Stimulated activated CD4-positive, alpha-beta T cell treated with anti-CD3 and anti-CD28 coated beads, TNF-alpha, amount 100 ng/mL, for 24 hours (primary cell): ENCODE measurements around the gene MRPL37.
A peak's percentile ranks its signal among the peaks of the same experiment; 100 is the strongest.
"Not testable (repeated sequence)": the region's sequence is repeated elsewhere in the genome, so short reads cannot be mapped to it uniquely, and the experiment has no call there.

Source experiments
- DNase-seq, 3 experiments: peaks; one replicate each; pipeline ENCODE4 v3.0.0-alpha.2; 2020; ENCODE audit warnings: low read depth in 3 of 3

MRPL37 gene

DNA sequence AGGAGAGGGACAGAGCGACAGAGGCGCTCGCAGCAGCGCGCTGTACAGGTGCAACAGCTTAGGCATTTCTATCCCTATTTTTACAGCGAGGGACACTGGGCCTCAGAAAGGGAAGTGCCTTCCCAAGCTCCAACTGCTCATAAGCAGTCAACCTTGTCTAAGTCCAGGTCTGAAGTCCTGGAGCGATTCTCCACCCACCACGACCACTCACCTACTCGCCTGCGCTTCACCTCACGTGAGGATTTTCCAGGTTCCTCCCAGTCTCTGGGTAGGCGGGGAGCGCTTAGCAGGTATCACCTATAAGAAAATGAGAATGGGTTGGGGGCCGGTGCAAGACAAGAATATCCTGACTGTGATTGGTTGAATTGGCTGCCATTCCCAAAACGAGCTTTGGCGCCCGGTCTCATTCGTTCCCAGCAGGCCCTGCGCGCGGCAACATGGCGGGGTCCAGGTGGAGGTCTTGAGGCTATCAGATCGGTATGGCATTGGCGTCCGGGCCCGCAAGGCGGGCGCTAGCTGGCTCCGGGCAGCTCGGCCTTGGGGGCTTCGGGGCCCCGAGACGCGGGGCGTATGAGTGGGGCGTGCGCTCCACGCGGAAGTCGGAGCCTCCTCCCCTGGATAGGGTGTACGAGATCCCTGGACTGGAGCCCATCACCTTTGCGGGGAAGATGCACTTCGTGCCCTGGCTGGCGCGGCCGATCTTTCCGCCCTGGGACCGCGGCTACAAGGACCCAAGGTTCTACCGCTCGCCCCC is at the start of gene MRPL37, which contains the start of gene CYB5RL:
TSS of gene MRPL37 (plus strand) at position 403 of the 754 bp plus-strand sequence. CDS start at position 480, 77 bp downstream.
TSS of gene CYB5RL (minus strand) at position 266 of the 754 bp plus-strand sequence. CDS start 4,414 bp downstream, outside the sequence.
- peak; percentile 78 to 88 (median 87) for DNase-seq

DNA sequence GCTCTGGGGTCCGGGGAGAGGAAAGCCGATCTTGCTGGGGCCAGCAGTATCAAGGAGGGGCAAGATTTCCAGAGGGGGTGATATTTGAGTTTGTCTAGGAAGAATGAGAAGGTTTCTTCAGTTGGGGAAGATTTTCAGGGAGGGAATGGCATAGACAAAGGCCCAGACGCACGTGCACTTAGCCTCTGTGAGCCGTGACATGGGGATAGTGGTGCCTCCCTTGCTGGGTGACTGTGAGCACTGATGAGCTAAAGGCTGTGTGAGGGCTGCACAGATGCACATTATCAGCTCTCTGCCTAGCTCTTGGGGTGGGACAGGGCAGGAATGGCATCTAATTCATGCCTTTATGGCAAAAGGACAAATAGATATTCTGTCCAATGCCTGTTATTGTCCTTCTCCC is 49.0 kb upstream of the MRPL37 start:
- no peak for DNase-seq

DNA sequence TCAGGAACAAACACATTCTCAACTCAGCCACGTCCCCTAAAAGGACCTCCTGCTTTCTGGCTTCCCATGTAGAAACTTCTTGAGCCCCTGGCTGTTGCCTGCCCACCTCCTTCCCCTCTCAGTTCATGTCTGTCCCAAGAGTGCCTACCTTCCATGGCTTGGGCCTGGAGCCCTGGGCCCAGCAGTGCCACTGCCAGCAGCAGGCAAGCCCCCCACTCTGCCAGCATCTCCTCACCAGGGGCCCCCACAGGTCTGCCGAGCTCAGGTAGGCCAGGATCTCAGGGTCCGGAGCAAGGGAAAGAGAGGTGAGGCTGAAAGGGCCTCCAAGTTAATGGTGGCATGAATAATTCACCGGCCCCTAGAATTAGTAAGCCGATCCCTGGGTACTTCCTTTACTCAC is 47.3 kb upstream of the MRPL37 start, which contains the start of gene CDCP2:
TSS of gene CDCP2 (minus strand) at position 305 of the 400 bp plus-strand sequence. CDS start at position 227, 78 bp downstream.
- DNase-seq = no peak

DNA sequence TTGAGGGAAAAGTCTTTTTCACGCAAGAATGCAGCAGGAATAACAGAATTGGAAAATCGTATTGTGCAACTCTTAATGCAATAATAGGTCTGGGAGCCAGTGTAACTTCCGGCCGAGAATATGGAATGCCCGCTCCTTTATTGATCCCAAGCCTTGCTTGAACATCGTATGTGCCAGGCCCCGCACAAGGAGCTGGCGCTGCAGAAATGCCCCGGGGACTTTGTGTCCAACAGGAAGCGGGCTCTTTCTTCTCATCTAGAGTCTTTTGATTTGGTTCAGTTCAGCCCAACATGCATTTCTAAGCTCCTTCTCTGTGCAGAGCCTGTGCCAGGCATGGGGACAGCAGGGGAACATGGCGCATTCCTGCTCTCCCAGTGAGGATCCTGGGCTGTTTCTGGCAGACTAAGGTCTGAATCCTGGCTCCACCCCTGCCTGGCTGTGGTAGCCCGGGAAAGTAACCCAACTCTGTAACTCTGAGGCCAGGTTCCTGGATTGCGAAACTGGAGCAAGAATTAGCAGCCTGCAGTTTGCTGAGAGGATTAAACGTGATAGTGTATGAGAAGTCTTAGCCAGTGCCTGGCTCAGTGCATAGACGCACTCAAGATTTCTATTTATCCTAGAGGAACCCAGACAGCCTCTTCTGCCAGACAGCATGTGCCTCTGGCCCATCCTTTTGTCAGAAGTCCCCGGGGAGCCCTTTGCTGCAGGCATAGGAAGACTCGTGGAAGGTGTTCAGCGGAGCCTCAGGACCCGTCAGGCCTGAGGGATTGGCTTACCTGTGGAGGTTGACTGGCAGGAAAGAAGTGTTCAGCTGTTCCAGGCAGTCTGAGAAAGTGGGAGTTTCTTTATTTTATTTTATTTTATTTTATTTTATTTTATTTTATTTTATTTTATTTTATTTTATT is 46.2 kb upstream of the MRPL37 start:
- DNase-seq = no peak

DNA sequence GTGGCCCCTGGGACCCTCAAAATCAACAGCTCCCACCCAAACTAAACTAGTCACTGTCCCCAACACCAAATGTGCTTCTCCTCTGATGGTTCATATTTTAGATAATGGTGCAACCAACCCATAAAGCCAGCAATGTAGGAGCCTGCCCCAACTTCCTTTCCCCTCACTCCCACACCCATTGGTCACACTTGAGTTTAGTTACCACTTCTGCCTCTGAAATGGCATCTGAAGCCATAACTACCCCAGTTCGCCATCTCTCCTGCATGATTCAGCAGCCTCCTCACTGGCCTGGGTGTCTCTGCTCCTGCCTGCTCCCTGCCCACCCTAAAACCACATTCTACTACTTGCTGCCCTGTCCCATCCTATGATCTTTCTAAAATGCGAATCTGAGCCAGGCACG is 43.8 kb upstream of the MRPL37 start:
- DNase-seq = no peak

DNA sequence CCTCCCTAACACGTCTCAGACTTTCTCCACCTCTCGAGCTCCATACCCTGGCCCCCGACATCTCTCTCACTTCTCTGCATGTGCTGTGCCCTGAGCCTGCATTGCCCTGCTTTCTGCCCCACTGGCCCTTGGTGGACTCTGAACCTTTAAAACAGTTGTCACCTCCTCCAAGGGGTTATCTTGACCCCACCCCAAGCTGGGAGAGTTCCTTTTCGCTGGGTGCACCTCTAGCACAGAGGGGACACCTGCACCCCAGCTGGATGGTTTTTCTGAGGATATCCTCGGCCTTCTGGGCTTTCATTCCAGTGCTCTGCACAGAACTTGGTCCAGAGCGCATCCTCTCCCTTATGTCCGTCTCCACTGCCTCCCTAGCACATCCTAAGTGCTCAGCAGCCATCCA is 43.0 kb upstream of the MRPL37 start:
- no peak for DNase-seq

DNA sequence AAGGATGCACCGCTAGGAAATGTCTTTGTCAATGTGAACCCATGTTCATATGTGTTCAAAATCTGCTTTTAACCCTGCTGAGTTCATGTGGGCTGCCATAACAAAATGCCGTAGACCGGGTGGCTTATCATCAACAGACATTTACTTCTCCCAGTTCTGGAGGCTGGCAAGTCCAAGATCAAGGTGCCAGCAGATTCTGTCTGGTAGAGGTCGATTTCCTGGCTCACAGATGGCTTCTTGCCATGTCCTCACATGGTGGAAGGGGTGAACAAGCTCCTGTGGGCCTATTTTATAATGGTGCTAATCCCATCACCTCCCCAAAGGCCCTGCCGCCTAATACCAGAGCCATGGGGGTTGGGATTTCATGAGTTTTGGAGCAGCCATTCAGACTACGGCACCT is 42.6 kb upstream of the MRPL37 start:
- DNase-seq = no peak

DNA sequence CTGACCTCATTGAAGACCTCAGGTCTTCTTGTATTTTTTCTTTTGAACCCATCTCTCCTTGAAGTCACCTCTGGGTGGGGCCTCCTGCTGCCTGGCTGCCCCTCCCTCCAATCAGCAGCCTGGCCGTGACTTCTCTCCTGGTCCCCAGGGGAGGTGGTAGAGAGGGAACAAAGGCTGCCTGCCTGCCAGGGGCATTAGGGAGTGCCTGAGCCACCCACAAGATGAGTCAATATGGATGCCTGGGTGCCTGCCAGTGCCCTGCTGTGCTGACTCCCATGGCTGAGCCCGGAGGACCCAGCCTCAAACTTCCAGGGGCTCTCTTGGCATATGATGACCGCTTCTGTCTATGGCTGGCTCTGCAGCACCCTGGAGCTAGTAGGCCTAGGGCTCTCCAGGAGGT is 41.9 kb upstream of the MRPL37 start:
- no peak for DNase-seq

DNA sequence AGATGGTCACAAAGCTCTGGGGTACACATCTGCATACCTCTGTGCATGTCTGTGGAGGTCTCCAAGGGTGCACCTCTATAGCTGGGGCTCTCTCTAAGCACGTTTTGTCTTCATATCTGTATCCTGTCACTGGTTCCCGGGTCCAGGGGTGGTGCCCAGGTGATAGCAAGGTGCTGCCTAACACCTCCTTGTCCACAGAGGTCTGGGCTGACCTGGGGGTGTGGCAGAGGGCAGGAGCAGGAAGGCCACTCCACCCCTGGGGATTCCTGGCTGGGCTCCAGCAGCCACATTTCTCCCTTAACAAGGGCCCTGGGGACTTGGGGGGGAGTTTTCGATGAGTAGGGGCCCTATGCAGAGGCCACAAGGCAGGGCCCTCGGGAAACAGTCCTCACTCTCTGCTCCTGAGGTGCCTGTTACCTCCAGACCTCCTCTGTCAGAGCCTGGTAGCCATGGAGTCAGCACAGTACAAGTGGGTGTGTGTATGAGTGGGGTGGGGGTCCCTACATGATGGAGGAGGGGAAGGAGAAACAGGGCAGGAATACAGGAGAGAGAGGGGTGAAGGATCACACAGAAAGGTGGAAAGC is 40.1 kb upstream of the MRPL37 start:
- DNase-seq = no peak

DNA sequence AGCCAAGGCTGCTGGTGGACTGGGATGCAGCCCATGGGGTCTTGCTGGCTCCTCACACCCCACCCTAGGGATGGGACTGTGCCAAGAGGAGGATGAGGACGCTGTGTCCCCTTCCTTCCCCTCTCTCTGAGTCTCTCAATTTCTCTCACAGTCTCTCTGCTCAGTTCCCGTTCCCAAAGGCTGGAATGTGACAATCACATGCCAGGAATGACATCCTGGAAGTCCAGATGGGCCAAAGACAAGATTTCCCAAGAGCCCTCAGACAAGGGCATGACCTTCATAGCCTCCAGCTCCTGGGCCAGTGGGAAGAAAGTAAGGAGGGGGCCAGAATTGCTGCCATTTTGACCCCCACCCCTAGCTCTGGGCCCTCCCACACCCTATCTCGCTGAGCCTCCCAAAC is 39.6 kb upstream of the MRPL37 start:
- no peak for DNase-seq

DNA sequence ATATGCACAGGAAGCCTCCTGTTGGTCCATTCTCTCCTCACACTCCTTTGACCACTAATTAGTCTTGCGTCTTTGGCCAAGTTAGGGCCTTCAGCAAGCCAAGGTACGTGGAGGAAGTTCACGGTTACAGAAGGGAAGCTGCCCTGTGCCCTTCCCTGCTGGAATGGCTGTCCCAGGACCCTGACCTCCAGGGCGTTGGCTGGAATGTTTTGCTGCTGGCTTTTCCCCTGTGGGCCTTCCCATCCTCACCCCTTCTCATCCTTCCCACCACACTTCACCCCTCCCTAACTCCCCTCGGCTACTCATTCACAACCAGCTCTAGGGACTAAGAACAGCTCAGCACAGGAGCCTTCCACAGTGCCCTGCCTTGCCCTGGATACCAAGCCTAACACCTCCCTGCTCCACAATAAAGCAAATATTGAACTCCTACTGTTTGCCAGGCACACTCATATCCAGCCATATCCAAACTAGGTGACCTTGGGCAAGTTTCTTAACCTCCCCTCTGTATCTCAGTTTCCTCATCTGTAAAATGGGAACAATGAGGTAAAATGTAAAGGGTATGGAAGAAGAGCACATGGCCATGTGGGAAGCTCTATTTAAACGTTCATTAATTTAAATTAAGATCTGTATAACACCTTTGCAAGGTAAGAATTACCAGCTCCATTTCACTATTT is 38.3 kb upstream of the MRPL37 start:
- no peak for DNase-seq

DNA sequence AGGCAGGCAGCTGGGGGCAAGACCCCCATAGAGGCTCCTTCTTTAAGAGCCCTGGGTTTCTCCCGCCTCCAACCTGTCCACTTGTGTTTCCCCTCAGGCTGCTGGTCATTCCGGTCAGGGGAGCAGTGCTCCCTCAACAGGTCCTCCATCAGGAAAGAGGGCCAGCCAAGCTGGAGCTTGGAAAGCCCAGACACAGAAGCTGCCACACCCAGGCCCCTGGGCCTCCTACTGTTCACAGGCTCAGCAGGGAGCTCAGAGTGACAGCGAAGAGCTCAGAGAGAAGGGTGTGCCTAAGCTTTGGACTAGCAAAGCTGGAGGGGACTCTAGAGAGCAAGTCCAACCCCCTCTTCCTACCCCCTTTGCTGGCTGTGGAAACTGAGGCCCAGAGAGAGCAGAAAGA is 36.9 kb upstream of the MRPL37 start:
- DNase-seq = no peak

DNA sequence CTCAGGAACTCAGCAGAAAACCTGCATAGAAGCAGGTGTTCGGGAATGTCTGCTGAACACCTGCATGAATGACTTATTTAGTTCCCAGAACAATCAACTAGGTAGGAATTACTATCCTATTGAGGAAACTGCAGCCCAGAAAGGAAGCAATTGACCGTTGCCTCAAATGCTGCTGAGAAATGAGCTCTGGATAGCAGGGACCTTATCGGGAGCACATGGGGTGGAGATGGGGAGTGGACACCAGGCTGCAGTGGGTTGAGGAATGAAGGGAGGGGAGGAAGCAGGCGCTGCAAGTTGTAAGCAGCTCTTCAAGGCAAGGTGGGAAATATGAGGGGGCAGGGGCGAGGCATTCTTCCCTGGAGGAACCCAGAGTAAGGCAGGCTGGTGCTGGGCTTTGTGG is 36.4 kb upstream of the MRPL37 start:
- DNase-seq = no peak

DNA sequence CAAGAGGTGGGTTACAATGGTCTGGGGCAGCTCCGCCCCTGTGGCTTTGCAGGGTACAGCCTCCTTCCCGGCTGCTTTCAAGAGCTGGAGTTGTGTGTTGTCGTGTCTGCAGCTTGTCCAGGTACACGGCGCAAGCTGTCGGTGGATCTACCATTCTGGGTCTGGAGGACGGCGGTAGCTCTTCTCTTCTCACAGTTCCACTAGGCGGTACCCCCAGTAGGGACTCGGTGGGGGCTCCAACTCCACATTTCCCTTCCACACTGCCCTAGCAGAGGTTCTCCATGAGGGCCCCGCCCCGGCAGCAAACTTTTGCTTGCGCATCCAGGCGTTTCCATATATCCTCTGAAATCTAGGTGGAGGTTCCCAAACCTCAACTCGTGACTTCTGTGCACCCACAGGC is 34.8 kb upstream of the MRPL37 start:
- DNase-seq = no peak

DNA sequence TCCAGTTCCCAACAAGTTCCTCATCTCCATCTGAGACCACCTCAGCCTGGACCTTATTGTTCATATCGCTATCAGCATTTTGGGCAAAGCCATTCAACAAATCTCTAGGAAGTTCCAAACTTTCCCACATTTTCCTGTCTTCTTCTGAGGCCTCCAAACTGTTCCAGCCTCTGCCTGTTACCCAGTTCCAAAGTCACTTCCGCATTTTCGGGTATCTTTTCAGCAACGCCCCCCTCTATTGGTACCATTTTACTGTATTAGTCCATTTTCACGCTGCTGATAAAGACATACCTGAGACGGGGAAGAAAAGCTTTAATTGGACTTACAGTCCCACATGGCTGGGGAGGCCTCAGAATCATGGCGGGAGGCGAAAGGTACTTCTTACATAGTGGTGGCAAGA is 33.6 kb upstream of the MRPL37 start:
- not testable (repeated sequence) for DNase-seq

DNA sequence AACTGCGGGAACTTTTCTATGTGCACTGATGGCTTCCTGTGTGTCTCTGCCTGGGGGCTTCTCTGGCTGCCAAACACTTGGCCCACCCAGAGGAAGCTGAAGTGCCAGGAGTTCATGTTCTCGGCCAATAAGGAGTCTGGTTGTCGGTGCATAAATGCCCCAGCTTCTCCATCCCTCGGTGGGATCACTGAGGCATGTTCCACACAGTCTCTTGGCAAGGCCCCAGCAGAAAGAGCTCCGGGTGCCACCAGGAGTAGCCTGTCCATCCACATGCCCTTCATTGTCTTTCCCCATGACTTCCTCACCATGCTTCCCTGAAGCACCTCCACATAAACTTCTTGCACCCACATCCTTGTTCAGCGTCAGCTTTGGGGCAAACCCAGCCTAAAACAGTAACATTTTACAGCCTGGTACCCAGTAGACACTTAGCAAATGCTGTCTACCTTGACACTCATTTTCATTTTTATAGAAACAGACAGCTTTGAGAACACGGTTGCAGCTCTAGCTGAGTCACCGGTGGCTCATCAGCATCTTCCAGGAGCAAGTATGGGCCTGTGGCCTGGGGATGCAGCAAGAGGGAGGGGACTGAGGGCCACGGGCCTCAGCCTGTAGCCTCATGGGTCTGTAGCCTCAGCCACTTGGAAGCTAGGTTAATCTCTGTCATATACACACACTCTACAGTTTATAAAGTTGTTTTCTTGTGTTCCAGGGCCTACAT is 32.4 kb upstream of the MRPL37 start:
- DNase-seq = no peak

DNA sequence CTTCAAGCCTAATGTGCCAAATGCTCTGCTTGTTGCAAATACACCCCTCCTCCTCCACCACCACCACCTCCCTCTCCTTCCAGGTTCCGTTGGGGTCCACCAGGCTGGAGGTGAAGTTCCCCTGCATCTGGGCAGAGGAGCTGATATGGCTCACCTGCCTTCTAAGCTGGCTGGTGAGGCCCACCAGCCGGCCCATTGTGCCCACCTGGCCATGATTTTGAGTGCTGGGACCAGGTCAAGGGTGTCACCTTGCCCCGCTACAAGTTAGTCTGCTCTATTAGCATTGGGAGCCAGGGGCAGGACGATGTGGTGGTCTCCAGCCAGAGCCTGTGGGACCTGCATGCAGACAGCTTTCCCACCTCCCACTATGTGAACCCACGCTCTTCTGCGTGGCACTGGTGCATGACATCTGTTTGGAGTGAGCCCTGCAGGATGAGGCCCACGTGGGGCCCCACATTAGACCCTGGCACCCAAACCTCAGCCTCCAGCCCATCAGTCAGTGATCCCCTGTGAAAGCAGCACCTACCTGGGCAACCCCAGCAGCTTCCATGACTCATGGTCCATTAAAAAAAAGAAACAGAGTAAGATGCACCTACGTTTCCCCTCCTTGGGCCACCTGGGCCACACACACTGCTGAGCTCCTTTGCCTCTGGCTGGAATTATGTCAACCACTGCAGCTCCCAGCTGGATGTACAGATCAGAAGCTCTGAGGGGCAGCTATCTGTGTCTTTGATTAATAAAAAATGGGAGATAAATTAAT is 31.6 kb upstream of the MRPL37 start:
- DNase-seq = no peak

DNA sequence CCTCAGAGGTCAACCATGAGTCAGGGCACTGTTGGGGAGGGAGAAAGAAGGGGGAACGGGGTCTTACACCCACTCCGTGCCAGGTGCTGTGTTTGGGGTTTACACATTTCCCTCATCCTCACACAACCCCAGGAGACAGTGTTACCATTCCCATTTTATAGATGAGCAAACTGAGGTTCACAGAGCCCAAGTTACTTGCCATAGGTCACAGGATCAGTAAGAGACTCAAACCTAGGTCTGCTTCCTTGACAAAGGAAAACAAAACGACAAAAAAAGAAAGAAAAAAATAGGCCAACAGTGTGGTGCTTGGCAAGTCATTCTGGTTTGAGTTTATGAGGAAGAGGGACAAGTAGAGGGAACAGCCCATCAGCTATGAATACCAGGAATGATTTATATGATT is 30.9 kb upstream of the MRPL37 start:
- DNase-seq = no peak

DNA sequence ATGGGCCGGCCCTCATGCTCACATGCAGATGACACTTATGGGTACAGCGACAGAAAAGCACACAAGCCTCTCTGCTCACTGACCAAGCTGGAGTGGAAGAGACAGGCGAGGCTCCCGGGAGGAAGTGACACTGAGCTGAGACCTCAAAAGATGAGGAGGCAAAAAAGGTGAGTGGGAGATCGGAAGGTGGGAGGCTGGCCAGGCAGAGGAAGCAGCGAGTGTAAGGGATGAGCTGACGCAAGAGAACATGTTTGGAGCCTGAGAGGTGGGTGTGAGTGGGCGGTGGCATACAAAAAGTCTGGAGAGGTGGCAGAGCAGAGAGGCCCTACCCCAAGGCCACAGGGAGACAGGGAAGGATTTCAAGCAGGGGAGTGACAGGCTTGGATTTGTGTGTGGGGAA is 29.0 kb upstream of the MRPL37 start:
- no peak for DNase-seq

DNA sequence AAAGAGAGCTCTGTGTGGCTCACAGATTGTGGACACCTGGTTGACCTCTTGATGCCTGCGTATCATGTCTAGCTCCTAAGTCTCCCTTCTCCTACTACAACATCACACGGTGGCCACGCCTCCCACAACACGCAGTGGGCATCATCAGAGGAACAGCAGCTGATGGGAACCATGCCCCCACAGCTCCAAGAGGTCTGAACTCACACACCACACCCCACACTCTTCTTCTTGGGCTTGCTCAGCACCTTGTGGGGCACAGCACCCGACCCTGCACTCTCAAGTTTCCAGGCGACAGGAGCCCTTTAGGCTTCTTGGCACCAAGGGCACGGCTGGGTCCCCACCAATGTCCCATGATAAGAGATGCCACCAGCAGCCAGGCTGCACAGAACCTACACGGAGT is 28.4 kb upstream of the MRPL37 start:
- no peak for DNase-seq
